ENCODE data around the gene FGGY.

FGGY gene

GRCh38 chr1:59391212-59392179, 94.6 kb downstream of the FGGY start:
- DNase-seq = no peak

GRCh38 chr1:59393211-59394180, 96.6 kb downstream of the FGGY start:
- no peak for DNase-seq

- DNase-seq = no peak
These were observed 98.0 kb downstream of the FGGY start for GRCh38 chr1:59394706-59395425.

- no peak for DNase-seq
These were observed 99.5 kb downstream of the FGGY start for GRCh38 chr1:59396387-59396786.

GRCh38 chr1:59397139-59397858, 100.4 kb downstream of the FGGY start:
- no peak for DNase-seq

GRCh38 chr1:59399642-59400041, 102.7 kb downstream of the FGGY start:
- no peak for DNase-seq

GRCh38 chr1:59401581-59401980, 104.7 kb downstream of the FGGY start:
- no peak for DNase-seq

- DNase-seq = no peak
These were observed 107.9 kb downstream of the FGGY start for GRCh38 chr1:59404796-59405195.

- no peak for DNase-seq
These were observed 109.7 kb downstream of the FGGY start for GRCh38 chr1:59406437-59407164.

- no peak for DNase-seq
These were observed 111.8 kb downstream of the FGGY start for GRCh38 chr1:59408608-59409240.

GRCh38 chr1:59409549-59409948, 112.7 kb downstream of the FGGY start:
- DNase-seq = no peak

GRCh38 chr1:59409986-59410385, 113.1 kb downstream of the FGGY start:
- DNase-seq = no peak

GRCh38 chr1:59410457-59410856, 113.6 kb downstream of the FGGY start:
- no peak for DNase-seq

- no peak for DNase-seq
These were observed 114.3 kb downstream of the FGGY start for GRCh38 chr1:59411147-59411546.

- DNase-seq = no peak
These were observed 115.9 kb downstream of the FGGY start for GRCh38 chr1:59412718-59413326.

- DNase-seq = no peak
These were observed 116.4 kb downstream of the FGGY start for GRCh38 chr1:59413327-59413720.

- no peak for DNase-seq
These were observed 117.7 kb downstream of the FGGY start for GRCh38 chr1:59414406-59415133.

GRCh38 chr1:59415286-59415850, 118.5 kb downstream of the FGGY start:
- no peak for DNase-seq

- DNase-seq = no peak
These were observed 119.0 kb downstream of the FGGY start for GRCh38 chr1:59415881-59416280.

All from T-helper 9 cell (primary cell).